Keratinocyte (primary cell): ENCODE data around the gene ANKMY1. TPM values are rescaled to one million over a fixed set of nuclear protein-coding genes. Genes with fewer than 3 reads are reported as not detected.
A peak's percentile ranks its signal among the peaks of the same experiment; 100 is the strongest.

Source experiments
- DNase-seq: peaks from one replicate; pipeline ENCODE4 v3.0.0-alpha.2; 2011; ENCODE audit warnings: low read depth, missing footprints, low spot score
- FAIRE-seq: peaks from 2 replicates; lab custom pipeline; 2011; peaks lifted over from hg19 to GRCh38; lab: Jason Lieb, UNC
- H2AFZ ChIP-seq: 2 replicates; pipeline ENCODE4 v1.6.0; 2012; ENCODE audit warnings: low read length, control low read depth, inconsistent platforms; ENCODE audit not compliant: control insufficient read depth
- H3K27ac ChIP-seq: 2 replicates; pipeline ENCODE4 v1.5.1; 2011; ENCODE audit warnings: low read length; ENCODE audit not compliant: control insufficient read depth, insufficient read depth
- H3K27me3 ChIP-seq: 3 replicates; pipeline ENCODE4 v1.6.0; 2011; ENCODE audit warnings: low read length; ENCODE audit not compliant: control insufficient read depth, insufficient read depth; ENCODE audit errors: extremely low read depth
- H3K36me3 ChIP-seq, 2 experiments: 2 replicates in 1 of 2; 3 replicates in 1 of 2; pipeline ENCODE4 v1.5.1; 2011; ENCODE audit warnings: low read length in 2 of 2, mild to moderate bottlenecking in 1 of 2; ENCODE audit not compliant: control insufficient read depth in 2 of 2, insufficient read depth in 2 of 2; ENCODE audit errors: extremely low read depth in 1 of 2
- H3K4me1 ChIP-seq: 3 replicates; pipeline ENCODE4 v1.5.1; 2011; ENCODE audit warnings: low read length; ENCODE audit not compliant: control insufficient read depth, insufficient read depth; ENCODE audit errors: extremely low read depth
- H3K4me2 ChIP-seq: 3 replicates; pipeline ENCODE4 v1.6.0; 2011; ENCODE audit warnings: low read depth, low read length; ENCODE audit not compliant: control insufficient read depth, insufficient read depth; ENCODE audit errors: extremely low read depth
- H3K4me3 ChIP-seq, 3 experiments: fragments of 200-600 bp in 1 of 3; sonication (generic) in 1 of 3; 2 replicates in 2 of 3; 3 replicates in 1 of 3; pipeline ENCODE4 v1.5.1; 2011 to 2016; ENCODE audit warnings: low read length in 3 of 3, mild to moderate bottlenecking in 3 of 3, control low read depth in 2 of 3, inconsistent platforms in 1 of 3, low read depth in 1 of 3, mixed read lengths in 1 of 3, mixed run types in 1 of 3, moderate library complexity in 1 of 3; ENCODE audit not compliant: control insufficient read depth in 2 of 3, insufficient read depth in 2 of 3; ENCODE audit errors: extremely low read depth in 1 of 3
- H3K79me2 ChIP-seq: 2 replicates; pipeline ENCODE4 v1.6.0; 2012; ENCODE audit warnings: low read length; ENCODE audit not compliant: control insufficient read depth, insufficient read depth
- H3K9ac ChIP-seq: 3 replicates; pipeline ENCODE4 v1.6.0; 2011; ENCODE audit warnings: low read length; ENCODE audit not compliant: control insufficient read depth, insufficient read depth; ENCODE audit errors: extremely low read depth
- H3K9me1 ChIP-seq: 3 replicates; pipeline ENCODE4 v1.6.0; 2011; ENCODE audit warnings: low read length; ENCODE audit not compliant: control insufficient read depth, insufficient read depth; ENCODE audit errors: extremely low read depth
- H3K9me3 ChIP-seq: 2 replicates; pipeline ENCODE4 v1.5.1; 2012; ENCODE audit warnings: low read depth, low read length; ENCODE audit not compliant: control insufficient read depth
- H4K20me1 ChIP-seq: 3 replicates; pipeline ENCODE4 v1.6.0; 2011; ENCODE audit warnings: low read length; ENCODE audit not compliant: control insufficient read depth, insufficient read depth; ENCODE audit errors: extremely low read depth
- EZH2 ChIP-seq: IDR thresholded peaks from one replicate; pipeline ENCODE4 v1.6.1; 2012; ENCODE audit warnings: inconsistent platforms, mild to moderate bottlenecking, low read length, moderate library complexity
- dilution Hi-C: fragments of 300-500 bp; cut with MboI; formaldehyde crosslinking; loops from one replicate; pipeline ENCODE4 v1.7.0; 2020; ENCODE audit warnings: low sequenced_read_pairs; ENCODE audit not compliant: extremely low pct_ligation_motif_present
- polyA plus RNA-seq, 5 experiments: library from polyadenylated mRNA; depleted of rRNA in 3 of 5; stranded (reverse) in 3 of 5; stranded (forward) in 1 of 5; unstranded in 1 of 5; fragments of >200 nt; gene quantifications; 1 replicate in 1 of 5; 2 replicates in 3 of 5; 3 replicates in 1 of 5; pipeline versions ENCODE4 v1.2.1 to v1.2.3, GENCODE V29; 2011 to 2012; ENCODE audit warnings: missing spikeins in 2 of 5, low read depth in 1 of 5, low replicate concordance in 1 of 5
- TF ChIP-seq, protein P1 (sequence below), 3 experiments: IDR thresholded peaks in 1 of 3; conservative IDR thresholded peaks in 1 of 3; optimal IDR thresholded peaks in 1 of 3; 2 replicates in 2 of 3; 3 replicates in 1 of 3; pipeline versions ENCODE3 to v1.5.1; 2011; ENCODE audit warnings: low read length in 3 of 3, mild to moderate bottlenecking in 3 of 3, moderate library complexity in 2 of 3, control low read depth in 1 of 3, inconsistent platforms in 1 of 3; ENCODE audit not compliant: insufficient read depth in 2 of 3; ENCODE audit errors: extremely low read depth in 1 of 3

Gene ANKMY1
- polyA plus RNA-seq, 1 donor (not counting 4 experiments of a cell fraction or from before 2014, with no cell fraction given): 3.3 TPM

DNA sequence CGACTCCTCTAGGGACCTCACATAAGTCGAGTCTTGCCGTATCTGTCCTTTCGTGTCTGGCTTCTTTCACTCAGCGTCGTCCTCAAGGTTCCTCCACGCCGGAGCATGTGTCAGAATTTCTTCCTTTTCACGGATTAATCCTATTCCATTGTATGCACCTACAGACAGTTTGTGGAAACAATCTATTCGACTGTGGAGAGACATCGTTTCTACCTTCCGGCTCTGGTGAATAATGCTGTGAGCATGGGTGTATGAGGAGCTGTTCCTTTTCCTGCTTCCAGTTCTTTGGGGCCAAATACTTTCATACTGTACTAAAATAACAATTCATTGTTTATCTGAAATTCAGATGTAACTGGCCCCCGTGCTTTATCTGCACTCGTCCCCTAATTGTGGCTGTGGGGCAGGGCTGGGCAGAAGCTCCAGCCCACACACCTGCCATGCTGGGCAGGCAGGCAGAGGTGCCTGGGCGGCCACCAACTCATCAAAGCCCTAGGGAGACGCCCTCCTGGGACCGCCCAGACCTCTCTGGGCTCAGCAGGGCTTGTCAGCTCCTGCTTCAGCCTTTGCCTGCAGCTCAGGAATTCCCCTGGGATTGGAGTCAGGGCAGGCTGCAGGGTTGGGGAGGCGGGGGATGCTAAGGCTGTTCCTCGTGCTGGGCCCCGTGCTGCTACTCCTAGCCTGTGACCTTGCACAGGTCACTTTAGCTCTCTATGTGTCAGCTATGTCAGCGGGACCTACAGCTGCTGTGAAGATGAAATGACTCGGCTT is 107.8 kb downstream of the ANKMY1 start:
- Histone ChIP-seq H3K4me2 (peak overlapping the region; percentile 59), H3K9me1 (no peaks in the 10 kb centered on the region), H3K36me3 (peaks cover 4 to 5% of the 10 kb centered on the region in 2 experiments), H2AFZ (no peak overlapping the region), H4K20me1 (peaks cover 26% of the 10 kb centered on the region), H3K27ac (peak overlapping the region; percentile 84), H3K79me2 (peaks cover 60% of the 10 kb centered on the region), H3K9ac (peak overlapping the region; percentile 57), H3K9me3 (no peaks in the 10 kb centered on the region), H3K4me1 (peaks cover 55% of the 10 kb centered on the region), H3K27me3 (peaks cover 5% of the 10 kb centered on the region), H3K4me3 (peak overlapping the region in 1 of 3 experiments; percentile 7)
- DNase-seq (no peak), FAIRE-seq (peak; percentile 87)
- dilution Hi-C loops: no loop called here
- TF ChIP-seq EZH2: no peak
- TF ChIP-seq, protein P1, sequence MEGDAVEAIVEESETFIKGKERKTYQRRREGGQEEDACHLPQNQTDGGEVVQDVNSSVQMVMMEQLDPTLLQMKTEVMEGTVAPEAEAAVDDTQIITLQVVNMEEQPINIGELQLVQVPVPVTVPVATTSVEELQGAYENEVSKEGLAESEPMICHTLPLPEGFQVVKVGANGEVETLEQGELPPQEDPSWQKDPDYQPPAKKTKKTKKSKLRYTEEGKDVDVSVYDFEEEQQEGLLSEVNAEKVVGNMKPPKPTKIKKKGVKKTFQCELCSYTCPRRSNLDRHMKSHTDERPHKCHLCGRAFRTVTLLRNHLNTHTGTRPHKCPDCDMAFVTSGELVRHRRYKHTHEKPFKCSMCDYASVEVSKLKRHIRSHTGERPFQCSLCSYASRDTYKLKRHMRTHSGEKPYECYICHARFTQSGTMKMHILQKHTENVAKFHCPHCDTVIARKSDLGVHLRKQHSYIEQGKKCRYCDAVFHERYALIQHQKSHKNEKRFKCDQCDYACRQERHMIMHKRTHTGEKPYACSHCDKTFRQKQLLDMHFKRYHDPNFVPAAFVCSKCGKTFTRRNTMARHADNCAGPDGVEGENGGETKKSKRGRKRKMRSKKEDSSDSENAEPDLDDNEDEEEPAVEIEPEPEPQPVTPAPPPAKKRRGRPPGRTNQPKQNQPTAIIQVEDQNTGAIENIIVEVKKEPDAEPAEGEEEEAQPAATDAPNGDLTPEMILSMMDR (optimal IDR thresholded peaks at IDR 0.05 in 1 of 3, IDR thresholded peaks at IDR 0.05 in 1 of 3, conservative IDR thresholded peaks at IDR 0.05 in 1 of 3; ENCODE audit: extremely low read depth in 1 of 3, insufficient read depth in 2 of 3, low read length in 3 of 3): no peak

DNA sequence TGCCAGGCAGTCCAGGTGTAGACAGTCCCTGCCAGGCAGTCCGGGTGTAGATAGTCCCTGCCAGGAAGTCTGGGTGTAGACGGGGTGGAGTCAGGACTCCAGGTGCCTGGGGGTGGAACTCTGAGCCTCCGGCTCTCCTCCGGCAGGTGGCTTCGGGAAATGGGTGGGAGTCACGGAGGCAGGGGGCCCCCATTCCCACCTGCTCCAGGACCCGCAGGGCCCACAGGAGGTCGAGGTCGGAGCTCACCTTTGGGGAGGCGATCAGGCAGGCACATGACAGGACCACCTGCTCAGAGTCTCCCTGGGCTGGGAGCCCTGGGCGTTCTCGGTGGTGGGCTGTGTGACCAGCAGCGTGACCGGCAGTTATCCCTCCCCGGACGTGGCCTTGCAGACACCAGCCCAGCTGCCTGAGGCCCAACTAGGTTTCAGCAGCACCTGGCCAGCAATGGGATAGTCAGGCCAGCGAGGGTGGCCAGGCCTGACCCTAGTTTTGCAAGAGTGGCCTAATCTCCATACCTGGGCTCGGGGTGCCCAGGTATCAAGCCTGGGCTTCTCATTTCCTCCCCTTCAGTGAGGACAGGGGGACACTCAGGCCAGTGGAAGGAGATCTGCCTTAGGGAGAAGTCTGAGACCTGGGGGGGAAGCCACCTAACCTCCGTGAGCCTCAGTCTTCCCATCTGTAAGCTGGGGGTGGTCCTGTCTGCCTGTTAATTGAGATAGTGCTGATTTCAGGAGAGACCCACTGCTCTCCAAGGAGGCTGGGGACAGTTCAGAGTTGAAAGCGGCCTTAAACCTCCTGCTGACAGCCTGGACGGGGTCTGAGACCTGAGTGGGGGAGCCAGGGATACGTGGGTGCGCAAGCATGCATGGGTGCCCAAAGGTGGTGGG is 109.2 kb downstream of the ANKMY1 start:
- Histone ChIP-seq H3K9me1 (peaks cover 3% of the 10 kb centered on the region), H3K27me3 (no peaks in the 10 kb centered on the region), H3K79me2 (peaks cover 63% of the 10 kb centered on the region), H4K20me1 (peaks cover 28% of the 10 kb centered on the region), H3K4me3 (no peak overlapping the region), H3K9me3 (no peaks in the 10 kb centered on the region), H3K9ac (no peak overlapping the region), H3K4me2 (no peak overlapping the region), H3K27ac (no peak overlapping the region), H3K4me1 (peaks cover 53% of the 10 kb centered on the region), H2AFZ (no peak overlapping the region), H3K36me3 (peaks cover 10 to 12% of the 10 kb centered on the region in 2 experiments)
- no peak for TF ChIP-seq EZH2
- TF ChIP-seq, protein P1 (optimal IDR thresholded peaks at IDR 0.05 in 1 of 3, IDR thresholded peaks at IDR 0.05 in 1 of 3, conservative IDR thresholded peaks at IDR 0.05 in 1 of 3; ENCODE audit: extremely low read depth in 1 of 3, insufficient read depth in 2 of 3, low read length in 3 of 3): no peak
- dilution Hi-C loops: no loop called here
- no peak for DNase-seq
- no peak for FAIRE-seq
